Measurements from ENCODE around the gene DSC2. TPM values are rescaled to one million over a fixed set of nuclear protein-coding genes. Genes with fewer than 3 reads are reported as not detected.

DSC2 gene
- total RNA-seq, 1 experiment from 2014 or later, result 2.7 TPM

GRCh38 chr18:31070206-31070605 lies 32.0 kb downstream of the DSC2 start:
- ChIA-PET POLR2A (no interaction called here), CTCF (no interaction called here)
- BruUV-seq (replicated peaks), result no TSS peak
- intact Hi-C loops (cut with micrococcal nuclease; ENCODE audit: unreplicated experiment) (no loop called here), in situ Hi-C loops (cut with HindIII; ENCODE audit: low pct_unique_long_range_greater_than_20kb, low sequenced_read_pairs) (no loop called here)
- Histone ChIP-seq H3K27me3 (ENCODE audit: control insufficient read depth, insufficient read depth, low read length) (no peaks in the 10 kb centered on the region), H3K27ac (ENCODE audit: low read length) (no peak overlapping the region), H3K9me3 (ENCODE audit: control insufficient read depth, insufficient read depth, low read depth, low read length) (no peaks in the 10 kb centered on the region), H3K4me1 (ENCODE audit: control insufficient read depth, insufficient read depth, low read length) (no peaks in the 10 kb centered on the region), H3K36me3 (ENCODE audit: control insufficient read depth, insufficient read depth, low read length) (no peaks in the 10 kb centered on the region), H3K4me3 (ENCODE audit: low read depth in 2 of 2, low read length in 2 of 2) (no peak overlapping the region)
- ATAC-seq (no peak), DNase-seq (ENCODE audit: low read depth, low spot score) (no peak)
- TF ChIP-seq CTCF (IDR thresholded peaks at IDR 0.05) (no peak), TCF7L2 (IDR thresholded peaks at IDR 0.05; ENCODE audit: low read depth, low read length) (no peak), REST (IDR thresholded peaks at IDR 0.05; ENCODE audit: insufficient read depth in 1 of 2, low read depth in 2 of 2, low read length in 1 of 2) (no peak), SIN3A (IDR thresholded peaks at IDR 0.05; ENCODE audit: borderline replicate concordance, insufficient read depth, low read depth, low read length) (no peak)

GRCh38 chr18:31066266-31066665 lies 36.0 kb downstream of the DSC2 start:
- intact Hi-C loops (cut with micrococcal nuclease; ENCODE audit: unreplicated experiment), result no loop called here
- no peaks in the 10 kb centered on the region for H3K4me1 ChIP-seq (ENCODE audit: control insufficient read depth, insufficient read depth, low read length)

More at GRCh38 chr18:31066266-31066665, 36.0 kb downstream of the DSC2 start:
- in situ Hi-C loops (cut with HindIII; ENCODE audit: low pct_unique_long_range_greater_than_20kb, low sequenced_read_pairs), result no loop called here
- Histone ChIP-seq H3K27ac (ENCODE audit: low read length) (no peak overlapping the region), H3K36me3 (ENCODE audit: control insufficient read depth, insufficient read depth, low read length) (no peaks in the 10 kb centered on the region), H3K4me3 (ENCODE audit: low read depth in 2 of 2, low read length in 2 of 2) (no peak overlapping the region), H3K27me3 (ENCODE audit: control insufficient read depth, insufficient read depth, low read length) (no peaks in the 10 kb centered on the region), H3K9me3 (ENCODE audit: control insufficient read depth, insufficient read depth, low read depth, low read length) (no peaks in the 10 kb centered on the region)
- DNase-seq (ENCODE audit: low read depth, low spot score) (no peak), ATAC-seq (no peak)
- no peak for TF ChIP-seq CTCF (IDR thresholded peaks at IDR 0.05)
- TF ChIP-seq TCF7L2 (IDR thresholded peaks at IDR 0.05; ENCODE audit: low read depth, low read length), result no peak
- no peak for TF ChIP-seq SIN3A (IDR thresholded peaks at IDR 0.05; ENCODE audit: borderline replicate concordance, insufficient read depth, low read depth, low read length)
- TF ChIP-seq REST (IDR thresholded peaks at IDR 0.05; ENCODE audit: insufficient read depth in 1 of 2, low read depth in 2 of 2, low read length in 1 of 2), result no peak
- no peak for TF ChIP-seq POLR2AphosphoS5 (IDR thresholded peaks at IDR 0.05; ENCODE audit: low read depth, low read length)
- ChIA-PET POLR2A (interaction anchor here (0.6 kb wide), 1 partner anchor 657 kb away, joined by 3 read pairs; no protein-coding TSS in a partner anchor), CTCF (no interaction called here)
- BruUV-seq (replicated peaks), result no TSS peak
